ENCODE results near the gene CHST11. TPM values are rescaled to one million over a fixed set of nuclear protein-coding genes. Genes with fewer than 3 reads are reported as not detected.

Gene CHST11
- total RNA-seq, 1 experiment from 2014 or later = 1.1 TPM

DNA sequence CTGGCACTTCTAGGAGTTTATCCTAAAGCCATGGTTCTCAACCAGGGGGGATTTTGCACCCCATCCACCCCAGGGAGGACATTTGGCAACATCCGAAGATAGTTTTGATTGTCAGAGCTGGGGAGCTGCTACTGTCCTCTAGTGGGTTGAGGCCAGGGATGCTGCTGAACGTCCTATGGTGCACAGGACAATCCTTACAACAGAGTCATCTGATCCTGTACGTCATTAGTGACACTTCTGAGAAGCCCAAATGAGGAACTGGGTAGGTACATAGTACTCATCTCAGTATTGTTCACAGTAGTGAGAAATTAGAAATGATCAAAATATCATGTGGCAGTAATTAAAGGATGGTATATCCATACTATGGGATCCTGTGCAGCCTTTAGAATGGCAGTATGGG lies 185.1 kb downstream of the CHST11 start:
- TF ChIP-seq, protein P1, sequence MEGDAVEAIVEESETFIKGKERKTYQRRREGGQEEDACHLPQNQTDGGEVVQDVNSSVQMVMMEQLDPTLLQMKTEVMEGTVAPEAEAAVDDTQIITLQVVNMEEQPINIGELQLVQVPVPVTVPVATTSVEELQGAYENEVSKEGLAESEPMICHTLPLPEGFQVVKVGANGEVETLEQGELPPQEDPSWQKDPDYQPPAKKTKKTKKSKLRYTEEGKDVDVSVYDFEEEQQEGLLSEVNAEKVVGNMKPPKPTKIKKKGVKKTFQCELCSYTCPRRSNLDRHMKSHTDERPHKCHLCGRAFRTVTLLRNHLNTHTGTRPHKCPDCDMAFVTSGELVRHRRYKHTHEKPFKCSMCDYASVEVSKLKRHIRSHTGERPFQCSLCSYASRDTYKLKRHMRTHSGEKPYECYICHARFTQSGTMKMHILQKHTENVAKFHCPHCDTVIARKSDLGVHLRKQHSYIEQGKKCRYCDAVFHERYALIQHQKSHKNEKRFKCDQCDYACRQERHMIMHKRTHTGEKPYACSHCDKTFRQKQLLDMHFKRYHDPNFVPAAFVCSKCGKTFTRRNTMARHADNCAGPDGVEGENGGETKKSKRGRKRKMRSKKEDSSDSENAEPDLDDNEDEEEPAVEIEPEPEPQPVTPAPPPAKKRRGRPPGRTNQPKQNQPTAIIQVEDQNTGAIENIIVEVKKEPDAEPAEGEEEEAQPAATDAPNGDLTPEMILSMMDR (IDR thresholded peaks at IDR 0.05; ENCODE audit: unreplicated experiment) = no peak
- Mint-ChIP-seq H3K27ac (ENCODE audit: unreplicated experiment) (no peak overlapping the region), H3K4me1 (ENCODE audit: low read depth, unreplicated experiment) (peaks cover 10% of the 10 kb centered on the region), H3K4me3 (ENCODE audit: low read depth, unreplicated experiment) (no peak overlapping the region), H3K27me3 (ENCODE audit: unreplicated experiment) (peaks cover 50% of the 10 kb centered on the region), H3K9me3 (ENCODE audit: low read depth, unreplicated experiment) (peaks cover 2% of the 10 kb centered on the region), H3K36me3 (ENCODE audit: insufficient read depth, unreplicated experiment) (no peaks in the 10 kb centered on the region)
- DNase-seq = no peak
- intact Hi-C loops (cut with micrococcal nuclease; ENCODE audit: unreplicated experiment) = no loop called here
- no TSS peak for BruUV-seq (replicated peaks)
- CTCF ChIA-PET = no interaction called here

DNA sequence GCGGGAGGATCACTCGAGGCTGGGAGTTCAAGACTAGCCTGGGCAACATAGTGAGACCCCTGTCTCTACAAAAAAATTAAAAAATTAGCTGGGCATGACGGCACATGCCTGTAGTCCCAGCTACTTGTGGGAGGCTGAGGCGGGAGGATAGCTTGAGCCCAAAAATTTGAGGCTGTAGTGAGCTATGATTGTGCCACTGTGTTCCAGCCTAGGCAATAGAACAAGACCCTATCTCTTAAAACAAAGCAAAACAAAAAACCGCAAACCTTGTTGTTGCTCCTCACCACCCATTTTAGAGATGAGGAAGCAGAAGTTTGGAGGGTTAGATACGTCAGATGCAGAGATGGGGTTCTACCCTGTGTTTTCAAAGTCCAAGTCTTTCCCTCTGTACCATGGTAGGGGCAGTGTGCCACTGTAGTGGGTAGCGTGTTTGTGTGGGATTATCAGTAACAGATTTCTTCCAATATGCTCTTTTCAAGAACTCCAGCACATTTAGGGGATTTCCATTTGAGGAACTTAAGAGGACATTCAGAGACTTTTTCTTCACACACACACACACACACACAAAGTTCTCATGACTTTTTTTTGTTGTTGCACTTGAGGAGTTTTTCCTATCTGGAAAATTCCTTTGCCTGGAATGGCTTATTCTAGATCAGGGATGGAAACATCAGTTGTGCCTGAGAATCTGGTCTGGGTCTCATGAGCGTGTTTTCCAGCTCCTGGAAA lies 186.5 kb downstream of the CHST11 start:
- peaks cover 52% of the 10 kb centered on the region for H3K27me3 Mint-ChIP-seq (ENCODE audit: unreplicated experiment)
- no peak for DNase-seq
- intact Hi-C loops (cut with micrococcal nuclease; ENCODE audit: unreplicated experiment) = no loop called here
- H3K36me3 Mint-ChIP-seq (ENCODE audit: insufficient read depth, unreplicated experiment) = no peaks in the 10 kb centered on the region
- CTCF ChIA-PET = no interaction called here
- TF ChIP-seq, protein P1 (IDR thresholded peaks at IDR 0.05; ENCODE audit: unreplicated experiment) = no peak
- peaks cover 2% of the 10 kb centered on the region for H3K9me3 Mint-ChIP-seq (ENCODE audit: low read depth, unreplicated experiment)
- peaks cover 10% of the 10 kb centered on the region for H3K4me1 Mint-ChIP-seq (ENCODE audit: low read depth, unreplicated experiment)
- no peak overlapping the region for H3K27ac Mint-ChIP-seq (ENCODE audit: unreplicated experiment)
- H3K4me3 Mint-ChIP-seq (ENCODE audit: low read depth, unreplicated experiment) = no peak overlapping the region
- no TSS peak for BruUV-seq (replicated peaks)

DNA sequence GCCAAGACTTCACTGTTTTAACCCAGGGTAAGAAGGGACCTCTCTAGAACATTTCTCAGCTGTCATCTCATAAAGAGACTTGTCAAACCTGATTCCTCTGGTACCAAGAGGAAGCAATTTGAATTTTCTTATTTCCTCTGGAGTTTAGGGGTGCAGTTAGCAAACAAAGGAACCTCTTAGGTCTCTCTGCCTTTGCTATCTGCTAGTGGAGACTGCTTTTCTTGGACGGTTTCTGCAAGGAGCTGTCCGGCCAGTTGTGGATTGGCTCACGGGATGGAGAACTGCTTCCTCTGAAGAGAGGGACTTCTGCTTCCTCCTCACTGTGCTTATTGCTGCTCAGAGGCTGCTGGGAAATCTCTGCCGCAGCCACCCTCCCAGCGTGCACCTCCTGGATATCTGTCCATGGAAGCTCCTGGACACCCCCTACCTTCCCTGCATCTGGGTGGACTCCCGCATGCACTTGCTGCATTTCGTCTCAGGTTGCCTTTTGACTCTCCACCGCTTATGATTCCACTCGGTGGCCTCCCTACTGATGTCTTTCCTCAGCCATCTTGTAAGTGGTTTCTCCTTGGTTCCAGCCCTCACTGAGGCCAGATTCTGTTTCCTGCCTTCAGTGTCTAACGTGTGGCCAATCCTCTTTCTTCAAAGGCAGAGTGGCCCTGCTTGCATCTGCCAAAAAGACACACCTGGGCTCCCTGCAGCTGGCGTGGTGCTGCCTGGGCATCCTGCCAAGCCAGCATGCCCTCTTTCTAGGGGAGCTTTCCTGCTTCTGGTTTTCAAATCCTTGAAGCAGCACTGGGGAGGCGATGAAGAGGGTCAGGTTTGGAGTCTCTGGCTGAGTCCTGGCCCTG lies 187.3 kb downstream of the CHST11 start:
- intact Hi-C loops (cut with micrococcal nuclease; ENCODE audit: unreplicated experiment) = no loop called here
- no peaks in the 10 kb centered on the region for H3K36me3 Mint-ChIP-seq (ENCODE audit: insufficient read depth, unreplicated experiment)
- no peak overlapping the region for H3K27ac Mint-ChIP-seq (ENCODE audit: unreplicated experiment)
- H3K9me3 Mint-ChIP-seq (ENCODE audit: low read depth, unreplicated experiment) = peaks cover 2% of the 10 kb centered on the region
- CTCF ChIA-PET = interaction anchor here (1.2 kb wide), 1 partner anchor 10 kb away, joined by 5 read pairs; no protein-coding TSS in a partner anchor
- peak; percentile 42 for DNase-seq
- TF ChIP-seq, protein P1 (IDR thresholded peaks at IDR 0.05; ENCODE audit: unreplicated experiment) = no peak
- BruUV-seq (replicated peaks) = no TSS peak
- H3K27me3 Mint-ChIP-seq (ENCODE audit: unreplicated experiment) = peaks cover 52% of the 10 kb centered on the region
- no peak overlapping the region for H3K4me3 Mint-ChIP-seq (ENCODE audit: low read depth, unreplicated experiment)
- peaks cover 10% of the 10 kb centered on the region for H3K4me1 Mint-ChIP-seq (ENCODE audit: low read depth, unreplicated experiment)

DNA sequence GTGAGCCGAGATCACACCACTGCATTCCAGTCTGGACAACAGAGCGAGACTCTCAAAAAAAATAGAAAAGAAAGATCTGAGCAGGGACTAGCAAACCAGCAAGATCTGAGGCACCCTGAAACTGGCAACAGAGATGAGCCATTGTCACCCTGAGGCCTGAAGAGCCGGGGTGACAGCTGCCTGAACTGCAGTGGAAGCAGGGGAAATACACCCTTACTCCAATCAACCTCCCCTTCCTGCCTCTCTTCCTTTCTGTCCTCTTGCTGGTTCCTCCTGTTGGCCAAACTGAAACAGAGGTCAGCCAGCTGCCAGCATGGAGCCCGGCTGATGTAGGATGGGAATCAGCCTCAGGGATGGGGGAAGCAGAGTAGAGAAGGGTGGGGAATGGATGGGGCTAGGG lies 192.0 kb downstream of the CHST11 start:
- TF ChIP-seq, protein P1 (IDR thresholded peaks at IDR 0.05; ENCODE audit: unreplicated experiment) = no peak
- CTCF ChIA-PET = interaction anchor here (0.6 kb wide), 1 partner anchor 115 kb away, joined by 3 read pairs; no protein-coding TSS in a partner anchor
- H3K27me3 Mint-ChIP-seq (ENCODE audit: unreplicated experiment) = peaks cover 71% of the 10 kb centered on the region
- H3K36me3 Mint-ChIP-seq (ENCODE audit: insufficient read depth, unreplicated experiment) = no peaks in the 10 kb centered on the region
- DNase-seq = no peak
- no peak overlapping the region for H3K27ac Mint-ChIP-seq (ENCODE audit: unreplicated experiment)
- intact Hi-C loops (cut with micrococcal nuclease; ENCODE audit: unreplicated experiment) = no loop called here
- H3K4me3 Mint-ChIP-seq (ENCODE audit: low read depth, unreplicated experiment) = no peak overlapping the region
- peaks cover 9% of the 10 kb centered on the region for H3K4me1 Mint-ChIP-seq (ENCODE audit: low read depth, unreplicated experiment)
- H3K9me3 Mint-ChIP-seq (ENCODE audit: low read depth, unreplicated experiment) = peaks cover 2% of the 10 kb centered on the region
- no TSS peak for BruUV-seq (replicated peaks)
